PC-3 (cell line): Measurements from ENCODE around the gene ACVR1B. TPM values are rescaled to one million over a fixed set of nuclear protein-coding genes. Genes with fewer than 3 reads are reported as not detected.

Experiments
- ATAC-seq: fragments of 200-7000 bp; cut with Tn5 transposase; 2 replicates; pipeline ENCODE4 v1.9.1; 2020; ENCODE audit warnings: mild to moderate bottlenecking, moderate library complexity
- BruUV-seq: library from RNA; stranded (reverse); fragments of 400-500 nt; replicated peaks from 2 replicates; lab custom pipeline; 2021; lab: Mats Ljungman, UMichigan
- CTCF ChIA-PET: fragments of 300-600 bp; sonication (Branson Sonifier 250); formaldehyde crosslinking; loops from one replicate; lab custom pipeline; 2022; ENCODE audit warnings: antibody characterized with exemption; lab: Charles Lee
- POLR2A ChIA-PET: fragments of 300-600 bp; sonication (Branson Sonifier 250); formaldehyde crosslinking; loops from one replicate; lab custom pipeline; 2022; ENCODE audit warnings: antibody characterized with exemption; ENCODE audit not compliant: unreplicated experiment; lab: Charles Lee
- DNase-seq: peaks from one replicate; pipeline ENCODE4 v3.0.0-alpha.2; 2015
- H2AFZ ChIP-seq: fragments of 300-600 bp; sonication (generic); 2 replicates; pipeline ENCODE4 v1.6.0; 2016; ENCODE audit warnings: antibody characterized with exemption, low read length
- H3F3A ChIP-seq: fragments of 300-600 bp; sonication (generic); one replicate; pipeline ENCODE4 v1.6.0; 2017; ENCODE audit warnings: antibody characterized with exemption, low read length, control low read depth, mild to moderate bottlenecking; ENCODE audit not compliant: unreplicated experiment
- H3K27ac ChIP-seq: fragments of 300-600 bp; sonication (generic); 2 replicates; pipeline ENCODE4 v1.5.1; 2016; ENCODE audit warnings: mild to moderate bottlenecking, low read length
- H3K27me3 ChIP-seq: fragments of 300-600 bp; sonication (generic); 2 replicates; pipeline ENCODE4 v1.6.1; 2016; ENCODE audit warnings: low read length, mixed read lengths
- H3K36me3 ChIP-seq: fragments of 300-600 bp; sonication (generic); 2 replicates; pipeline ENCODE4 v1.6.1; 2016; ENCODE audit warnings: low read depth, mixed run types, low read length, mixed read lengths
- H3K4me1 ChIP-seq: fragments of 300-600 bp; sonication (generic); 2 replicates; pipeline ENCODE4 v1.5.1; 2016; ENCODE audit warnings: low read length; ENCODE audit not compliant: insufficient read depth
- H3K4me2 ChIP-seq: fragments of 300-600 bp; sonication (generic); 2 replicates; pipeline ENCODE4 v1.6.0; 2016; ENCODE audit warnings: low read length
- H3K4me3 ChIP-seq: fragments of 300-600 bp; sonication (generic); 2 replicates; pipeline ENCODE4 v1.5.1; 2016; ENCODE audit warnings: mild to moderate bottlenecking, low read length, mixed read lengths
- H3K79me2 ChIP-seq: fragments of 300-600 bp; sonication (generic); 2 replicates; pipeline ENCODE4 v1.6.1; 2017; ENCODE audit warnings: low read length, mixed read lengths
- H3K9ac ChIP-seq: fragments of 300-600 bp; sonication (generic); 2 replicates; pipeline ENCODE4 v1.6.0; 2016; ENCODE audit warnings: mild to moderate bottlenecking, low read length
- H3K9me2 ChIP-seq: fragments of 300-600 bp; sonication (generic); replicated peaks from 2 replicates; pipeline ENCODE4 v1.6.1; 2016; ENCODE audit warnings: mixed run types, low read length, mixed read lengths
- H3K9me3 ChIP-seq: fragments of 300-600 bp; sonication (generic); 2 replicates; pipeline ENCODE4 v1.6.1; 2016; ENCODE audit warnings: low read length, mixed read lengths
- H4K20me1 ChIP-seq: fragments of 300-600 bp; sonication (generic); 2 replicates; pipeline ENCODE4 v1.6.1; 2016; ENCODE audit warnings: low read length, mixed read lengths
- EZH2 ChIP-seq: fragments of 300-600 bp; sonication (generic); IDR thresholded peaks from one replicate; pipeline ENCODE4 v1.6.1; 2017; ENCODE audit warnings: antibody characterized with exemption, mild to moderate bottlenecking, low read length; ENCODE audit not compliant: unreplicated experiment
- EZH2phosphoT487 ChIP-seq: fragments of 300-600 bp; sonication (generic); IDR thresholded peaks from 2 replicates; pipeline ENCODE4 v1.6.1; 2018; ENCODE audit warnings: mild to moderate bottlenecking, antibody characterized with exemption, low read length, borderline replicate concordance
- intact Hi-C: fragments of 100-400 bp; cut with micrococcal nuclease; formaldehyde crosslinking; loops from 2 replicates; pipeline ENCODE4 v1.9.0; 2023
- total RNA-seq: library from RNA; depleted of rRNA; stranded (reverse); fragments of >200 nt; gene quantifications from 2 replicates; pipeline ENCODE4 v1.2.3, GENCODE V29; 2014
- TF ChIP-seq, protein P1 (sequence below): fragments of 300-600 bp; sonication (generic); conservative IDR thresholded peaks from 2 replicates; pipeline ENCODE4 v1.5.1; 2017; ENCODE audit warnings: antibody characterized with exemption, low read depth, mild to moderate bottlenecking, low read length

The ACVR1B gene
- total RNA-seq, 1 experiment from 2014 or later: 9.8 TPM

DNA sequence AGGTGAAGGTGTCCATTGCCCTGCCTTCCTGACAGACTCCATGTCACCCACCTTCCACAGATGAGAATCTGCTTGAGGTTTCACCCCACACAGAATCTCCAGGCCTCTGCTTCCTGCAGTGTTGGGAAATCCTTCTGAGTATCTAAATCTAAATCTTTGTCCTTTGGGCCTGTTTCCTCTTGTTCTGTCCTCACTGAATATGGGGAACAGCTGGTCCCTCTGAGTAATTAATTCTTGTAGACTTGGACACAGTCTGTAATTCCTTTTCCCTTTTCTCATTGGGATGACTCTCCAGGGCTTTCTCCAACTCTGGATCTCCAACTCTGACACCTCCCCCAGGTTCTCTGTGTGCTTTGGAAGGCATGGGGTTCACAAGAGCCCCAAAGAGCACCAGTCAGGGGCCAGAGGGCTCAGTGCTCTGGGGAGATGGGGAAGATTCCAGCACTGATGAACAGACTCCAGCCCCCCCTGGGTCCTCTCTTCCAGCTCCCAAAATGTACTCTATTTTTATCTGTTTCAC lies 46.5 kb upstream of the ACVR1B start:
- H3K4me1 ChIP-seq: no peaks in the 10 kb centered on the region
- TF ChIP-seq, protein P1, sequence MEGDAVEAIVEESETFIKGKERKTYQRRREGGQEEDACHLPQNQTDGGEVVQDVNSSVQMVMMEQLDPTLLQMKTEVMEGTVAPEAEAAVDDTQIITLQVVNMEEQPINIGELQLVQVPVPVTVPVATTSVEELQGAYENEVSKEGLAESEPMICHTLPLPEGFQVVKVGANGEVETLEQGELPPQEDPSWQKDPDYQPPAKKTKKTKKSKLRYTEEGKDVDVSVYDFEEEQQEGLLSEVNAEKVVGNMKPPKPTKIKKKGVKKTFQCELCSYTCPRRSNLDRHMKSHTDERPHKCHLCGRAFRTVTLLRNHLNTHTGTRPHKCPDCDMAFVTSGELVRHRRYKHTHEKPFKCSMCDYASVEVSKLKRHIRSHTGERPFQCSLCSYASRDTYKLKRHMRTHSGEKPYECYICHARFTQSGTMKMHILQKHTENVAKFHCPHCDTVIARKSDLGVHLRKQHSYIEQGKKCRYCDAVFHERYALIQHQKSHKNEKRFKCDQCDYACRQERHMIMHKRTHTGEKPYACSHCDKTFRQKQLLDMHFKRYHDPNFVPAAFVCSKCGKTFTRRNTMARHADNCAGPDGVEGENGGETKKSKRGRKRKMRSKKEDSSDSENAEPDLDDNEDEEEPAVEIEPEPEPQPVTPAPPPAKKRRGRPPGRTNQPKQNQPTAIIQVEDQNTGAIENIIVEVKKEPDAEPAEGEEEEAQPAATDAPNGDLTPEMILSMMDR: no peak
- TF ChIP-seq EZH2: no peak
- TF ChIP-seq EZH2phosphoT487: no peak
- DNase-seq (no peak), ATAC-seq (no peak)
- H3K27me3 ChIP-seq: no peaks in the 10 kb centered on the region
- no peak overlapping the region for H3K9ac ChIP-seq
- H4K20me1 ChIP-seq: no peaks in the 10 kb centered on the region
- H3K4me3 ChIP-seq: no peak overlapping the region
- intact Hi-C loops: no loop called here
- no peak overlapping the region for H2AFZ ChIP-seq
- CTCF ChIA-PET: no interaction called here
- H3K9me2 ChIP-seq: no peaks in the 10 kb centered on the region
- no peaks in the 10 kb centered on the region for H3K36me3 ChIP-seq
- no TSS peak for BruUV-seq
- H3K9me3 ChIP-seq: no peaks in the 10 kb centered on the region
- POLR2A ChIA-PET: no interaction called here
- H3F3A ChIP-seq: no peaks in the 10 kb centered on the region
- no peaks in the 10 kb centered on the region for H3K79me2 ChIP-seq
- H3K4me2 ChIP-seq: no peak overlapping the region
- H3K27ac ChIP-seq: no peak overlapping the region

GRCh38 chr12:51905471-51906429 lies 45.7 kb upstream of the ACVR1B start:
- no peaks in the 10 kb centered on the region for H3K36me3 ChIP-seq
- no peak for ATAC-seq
- no peaks in the 10 kb centered on the region for H3K27me3 ChIP-seq
- no peaks in the 10 kb centered on the region for H3K9me3 ChIP-seq
- H3F3A ChIP-seq: no peaks in the 10 kb centered on the region
- no peaks in the 10 kb centered on the region for H3K4me1 ChIP-seq
- TF ChIP-seq EZH2phosphoT487: no peak
- no peaks in the 10 kb centered on the region for H3K9me2 ChIP-seq
- H3K4me2 ChIP-seq: no peak overlapping the region
- intact Hi-C loops: no loop called here
- BruUV-seq: no TSS peak
- H2AFZ ChIP-seq: no peak overlapping the region
- CTCF ChIA-PET: no interaction called here
- no peak overlapping the region for H3K4me3 ChIP-seq
- H4K20me1 ChIP-seq: no peaks in the 10 kb centered on the region
- no peaks in the 10 kb centered on the region for H3K79me2 ChIP-seq
- no peak overlapping the region for H3K27ac ChIP-seq
- POLR2A ChIA-PET: no interaction called here
- no peak for DNase-seq
- no peak overlapping the region for H3K9ac ChIP-seq

- Histone ChIP-seq H3K27ac (no peak overlapping the region), H3K9ac (no peak overlapping the region), H3K9me2 (no peaks in the 10 kb centered on the region), H3K4me3 (no peak overlapping the region), H3K9me3 (no peaks in the 10 kb centered on the region), H3K36me3 (no peaks in the 10 kb centered on the region), H2AFZ (no peak overlapping the region), H3K79me2 (no peaks in the 10 kb centered on the region), H3F3A (no peaks in the 10 kb centered on the region), H3K4me2 (no peak overlapping the region), H3K27me3 (no peaks in the 10 kb centered on the region), H3K4me1 (no peaks in the 10 kb centered on the region), H4K20me1 (no peaks in the 10 kb centered on the region)
- ATAC-seq: no peak
- ChIA-PET CTCF (no interaction called here), POLR2A (no interaction called here)
- TF ChIP-seq, protein P1: no peak
- no peak for TF ChIP-seq EZH2
- no peak for TF ChIP-seq EZH2phosphoT487
- no TSS peak for BruUV-seq
- no peak for DNase-seq
- intact Hi-C loops: no loop called here
Observed at GRCh38 chr12:51906430-51907082, 44.9 kb upstream of the ACVR1B start.
